ENCODE data around the gene FAT4. TPM values are rescaled to one million over a fixed set of nuclear protein-coding genes. Genes with fewer than 3 reads are reported as not detected.

The FAT4 gene
- total and polyA plus RNA-seq, 4 donors, result 1.1 to 105 (median 10.3) TPM

- Histone ChIP-seq H3K36me3 (ENCODE audit: control insufficient read depth in 4 of 4, insufficient read depth in 4 of 4, low read length in 4 of 4) (peaks cover 0 to 15% (median 7%) of the 10 kb centered on the region in 4 donors), H3K27ac (ENCODE audit: low read depth in 1 of 2, low read length in 1 of 2) (no peak overlapping the region), H3K4me3 (no peak overlapping the region), H3K27me3 (ENCODE audit: control insufficient read depth in 3 of 3, insufficient read depth in 3 of 3, low read length in 2 of 3) (no peaks in the 10 kb centered on the region), H3K4me1 (ENCODE audit: control insufficient read depth in 5 of 5, insufficient read depth in 5 of 5, low read length in 5 of 5) (peaks cover 0 to 34% (median 12%) of the 10 kb centered on the region in 5 donors), H3K9me3 (ENCODE audit: control insufficient read depth in 4 of 4, insufficient read depth in 3 of 4, low read length in 3 of 4) (no peaks in the 10 kb centered on the region), H3K9ac (ENCODE audit: insufficient read depth in 1 of 2, low read length in 2 of 2) (no peak overlapping the region)
- WGBS, 2 donors, result 92 to 93% methylated on average over 1 of the region's 1 CpG
- TF ChIP-seq CTCF (IDR thresholded peaks at IDR 0.05; ENCODE audit: control extremely low read depth, extremely low read depth), result no peak
- no peak for ATAC-seq (ENCODE audit: insufficient read depth, low FRiP score)
- no peak for DNase-seq
These were observed 11.0 kb downstream of the FAT4 start for GRCh38 chr4:125325733-125326132.

GRCh38 chr4:125331116-125331515, 16.4 kb downstream of the FAT4 start:
- TF ChIP-seq CTCF (IDR thresholded peaks at IDR 0.05; ENCODE audit: control extremely low read depth, extremely low read depth), result no peak
- DNase-seq, result no peak

GRCh38 chr4:125334926-125335325, 20.2 kb downstream of the FAT4 start:
- Histone ChIP-seq H3K4me1 (ENCODE audit: control insufficient read depth in 5 of 5, insufficient read depth in 5 of 5, low read length in 5 of 5) (peaks cover 0 to 33% (median 1%) of the 10 kb centered on the region in 5 donors), H3K9ac (ENCODE audit: insufficient read depth in 1 of 2, low read length in 2 of 2) (no peak overlapping the region), H3K27me3 (ENCODE audit: control insufficient read depth in 3 of 3, insufficient read depth in 3 of 3, low read length in 2 of 3) (no peaks in the 10 kb centered on the region), H3K27ac (ENCODE audit: low read depth in 1 of 2, low read length in 1 of 2) (no peak overlapping the region), H3K36me3 (ENCODE audit: control insufficient read depth in 4 of 4, insufficient read depth in 4 of 4, low read length in 4 of 4) (peaks cover 0 to 7% (median 1%) of the 10 kb centered on the region in 4 donors), H3K4me3 (no peak overlapping the region), H3K9me3 (ENCODE audit: control insufficient read depth in 4 of 4, insufficient read depth in 3 of 4, low read length in 3 of 4) (no peaks in the 10 kb centered on the region)
- no peak for ATAC-seq (ENCODE audit: insufficient read depth, low FRiP score)
- peak in 2 of 3 donors; percentile 54 to 55 for DNase-seq
- 57 to 78% methylated on average over 1 of the region's 1 CpG for WGBS, 2 donors
- TF ChIP-seq CTCF (IDR thresholded peaks at IDR 0.05; ENCODE audit: control extremely low read depth, extremely low read depth), result no peak

More at GRCh38 chr4:125331116-125331515, 16.4 kb downstream of the FAT4 start:
- Histone ChIP-seq H3K4me3 (no peak overlapping the region), H3K9me3 (ENCODE audit: control insufficient read depth in 4 of 4, insufficient read depth in 3 of 4, low read length in 3 of 4) (no peaks in the 10 kb centered on the region), H3K27ac (ENCODE audit: low read depth in 1 of 2, low read length in 1 of 2) (no peak overlapping the region), H3K36me3 (ENCODE audit: control insufficient read depth in 4 of 4, insufficient read depth in 4 of 4, low read length in 4 of 4) (peaks cover 0 to 6% (median 2%) of the 10 kb centered on the region in 4 donors), H3K4me1 (ENCODE audit: control insufficient read depth in 5 of 5, insufficient read depth in 5 of 5, low read length in 5 of 5) (peaks cover 0 to 33% (median 1%) of the 10 kb centered on the region in 5 donors), H3K9ac (ENCODE audit: insufficient read depth in 1 of 2, low read length in 2 of 2) (no peak overlapping the region), H3K27me3 (ENCODE audit: control insufficient read depth in 3 of 3, insufficient read depth in 3 of 3, low read length in 2 of 3) (no peaks in the 10 kb centered on the region)
- WGBS, 2 donors, result 92% methylated on average over 2 of the region's 2 CpGs
- no peak for ATAC-seq (ENCODE audit: insufficient read depth, low FRiP score)

GRCh38 chr4:125338814-125339213, 24.1 kb downstream of the FAT4 start:
- no peak for TF ChIP-seq CTCF (IDR thresholded peaks at IDR 0.05; ENCODE audit: control extremely low read depth, extremely low read depth)
- ATAC-seq (ENCODE audit: insufficient read depth, low FRiP score) (no peak), DNase-seq (no peak)
- Histone ChIP-seq H3K36me3 (ENCODE audit: control insufficient read depth in 4 of 4, insufficient read depth in 4 of 4, low read length in 4 of 4) (peaks cover 0 to 7% (median 2%) of the 10 kb centered on the region in 4 donors), H3K4me3 (no peak overlapping the region), H3K9me3 (ENCODE audit: control insufficient read depth in 4 of 4, insufficient read depth in 3 of 4, low read length in 3 of 4) (no peaks in the 10 kb centered on the region), H3K27ac (ENCODE audit: low read depth in 1 of 2, low read length in 1 of 2) (no peak overlapping the region), H3K9ac (ENCODE audit: insufficient read depth in 1 of 2, low read length in 2 of 2) (no peak overlapping the region), H3K4me1 (ENCODE audit: control insufficient read depth in 5 of 5, insufficient read depth in 5 of 5, low read length in 5 of 5) (peaks cover 0 to 12% (median 4%) of the 10 kb centered on the region in 5 donors), H3K27me3 (ENCODE audit: control insufficient read depth in 3 of 3, insufficient read depth in 3 of 3, low read length in 2 of 3) (no peaks in the 10 kb centered on the region)
- 57 to 78% methylated on average over 4 of the region's 4 CpGs for WGBS, 2 donors
